HuH-7.5 (cell line): Measurements from ENCODE around the gene RNASEH2C.
"Not testable (repeated sequence)": the region's sequence is repeated elsewhere in the genome, so short reads cannot be mapped to it uniquely, and the experiment has no call there.

Source experiments
- DNase-seq: peaks from one replicate; pipeline ENCODE4 v3.0.0; 2011; ENCODE audit warnings: low spot score

RNASEH2C gene

DNA sequence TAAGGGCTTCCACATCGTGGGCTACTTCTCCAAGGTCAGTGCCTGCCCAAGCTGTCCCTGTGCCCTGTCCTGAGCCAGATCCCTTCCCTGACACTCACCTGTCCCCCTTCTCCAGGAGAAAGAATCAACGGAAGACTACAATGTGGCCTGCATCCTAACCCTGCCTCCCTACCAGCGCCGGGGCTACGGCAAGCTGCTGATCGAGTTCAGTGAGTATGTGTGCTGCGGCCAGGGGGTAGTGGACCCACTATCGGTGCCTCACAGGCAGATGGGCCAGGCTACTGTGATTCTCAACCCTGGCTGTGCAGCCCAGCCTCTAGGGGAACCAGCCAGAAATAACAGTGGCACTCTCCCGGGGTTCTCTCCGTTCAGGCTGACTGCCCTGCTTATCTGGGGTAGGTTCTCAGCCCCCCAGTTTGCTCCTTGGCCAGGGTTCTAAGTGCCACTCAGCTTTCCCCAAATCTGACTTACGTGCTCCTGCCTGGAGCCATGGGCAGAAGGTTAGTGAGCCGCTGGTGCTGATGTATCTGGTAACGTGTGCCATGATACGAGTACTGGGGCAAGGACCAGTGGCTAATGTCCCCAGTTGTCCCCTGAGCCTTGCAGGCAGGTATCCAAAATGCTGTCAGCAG lies 3.7 kb downstream of the RNASEH2C start:
- DNase-seq = no peak

DNA sequence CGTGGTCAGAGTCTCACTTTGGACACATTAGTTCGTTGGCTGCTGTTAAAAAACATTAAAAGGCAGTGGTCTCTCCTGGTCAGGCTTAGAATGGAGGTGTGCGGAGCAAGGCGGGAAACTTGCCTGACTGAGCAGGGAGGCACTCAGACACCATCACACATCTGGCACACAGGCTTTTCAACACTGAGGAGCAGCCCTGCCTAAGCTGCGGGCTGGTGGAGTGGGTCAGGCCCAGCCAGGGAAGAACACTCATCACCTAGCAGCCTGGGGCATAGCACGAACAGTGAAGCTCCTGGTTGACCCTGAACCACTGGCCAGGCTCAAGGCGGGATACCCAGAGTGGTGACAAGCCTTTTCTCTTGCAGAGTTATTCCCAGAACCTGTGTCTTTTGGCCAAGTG lies 4.3 kb downstream of the RNASEH2C start:
- DNase-seq = no peak

DNA sequence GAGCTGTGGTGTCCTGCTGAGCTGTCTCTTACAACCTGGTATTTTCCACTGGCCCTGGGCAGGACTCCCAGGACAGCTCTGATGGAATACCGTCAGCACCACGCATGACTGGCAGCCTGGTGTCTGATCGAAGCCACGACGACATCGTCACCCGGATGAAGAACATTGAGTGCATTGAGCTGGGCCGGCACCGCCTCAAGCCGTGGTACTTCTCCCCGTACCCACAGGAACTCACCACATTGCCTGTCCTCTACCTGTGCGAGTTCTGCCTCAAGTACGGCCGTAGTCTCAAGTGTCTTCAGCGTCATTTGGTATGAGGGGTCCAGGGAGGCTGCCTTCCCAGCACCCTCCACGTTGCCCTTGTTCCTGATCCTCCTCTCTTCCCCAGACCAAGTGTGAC lies 6.2 kb downstream of the RNASEH2C start:
- no peak for DNase-seq

DNA sequence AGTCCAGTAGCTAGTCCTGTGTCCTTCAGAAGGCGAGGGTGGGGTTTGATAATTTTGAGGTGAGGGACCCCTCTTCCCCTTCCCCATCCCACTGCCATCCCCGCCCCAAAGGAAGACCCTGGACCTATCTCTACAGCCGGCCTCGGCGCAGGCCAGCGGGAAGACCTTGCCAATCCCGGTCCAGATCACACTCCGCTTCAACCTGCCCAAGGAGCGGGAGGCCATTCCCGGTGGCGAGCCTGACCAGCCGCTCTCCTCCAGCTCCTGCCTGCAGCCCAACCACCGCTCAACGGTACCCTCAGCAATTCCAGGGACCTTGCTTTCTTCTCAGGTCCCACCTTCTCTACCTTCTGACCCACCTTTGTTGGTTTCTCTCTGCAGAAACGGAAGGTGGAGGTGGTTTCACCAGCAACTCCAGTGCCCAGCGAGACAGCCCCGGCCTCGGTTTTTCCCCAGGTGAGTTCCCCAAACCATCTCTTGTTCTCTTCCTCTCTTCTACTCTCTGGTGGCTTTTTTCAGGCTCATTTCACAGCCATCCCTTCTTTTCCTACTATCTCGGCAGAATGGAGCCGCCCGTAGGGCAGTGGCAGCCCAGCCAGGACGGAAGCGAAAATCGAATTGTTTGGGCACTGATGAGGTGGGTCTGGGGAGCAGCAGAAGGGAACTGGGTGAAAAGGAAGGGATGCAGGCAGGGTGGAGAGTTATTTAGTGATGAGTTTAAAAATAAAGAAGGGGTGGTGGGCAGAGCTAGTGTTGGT lies 7.2 kb downstream of the RNASEH2C start:
- no peak for DNase-seq

DNA sequence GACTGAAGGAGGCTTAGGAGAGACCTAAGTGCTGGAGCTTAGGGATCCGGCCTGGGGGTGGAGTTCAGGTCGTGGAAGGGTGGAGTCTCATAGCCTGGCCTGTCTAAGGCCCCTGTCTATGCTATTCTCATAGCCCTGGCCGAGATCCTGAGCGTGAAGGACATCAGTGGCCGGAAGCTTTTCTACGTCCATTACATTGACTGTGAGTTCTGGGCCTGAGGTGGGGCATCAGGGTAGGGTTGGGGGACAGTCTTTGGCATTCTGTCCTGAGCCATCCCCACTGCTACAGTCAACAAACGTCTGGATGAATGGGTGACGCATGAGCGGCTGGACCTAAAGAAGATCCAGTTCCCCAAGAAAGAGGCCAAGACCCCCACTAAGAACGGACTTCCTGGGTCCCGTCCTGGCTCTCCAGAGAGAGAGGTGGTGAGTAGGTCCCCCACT lies 7.9 kb downstream of the RNASEH2C start:
- no peak for DNase-seq

DNA sequence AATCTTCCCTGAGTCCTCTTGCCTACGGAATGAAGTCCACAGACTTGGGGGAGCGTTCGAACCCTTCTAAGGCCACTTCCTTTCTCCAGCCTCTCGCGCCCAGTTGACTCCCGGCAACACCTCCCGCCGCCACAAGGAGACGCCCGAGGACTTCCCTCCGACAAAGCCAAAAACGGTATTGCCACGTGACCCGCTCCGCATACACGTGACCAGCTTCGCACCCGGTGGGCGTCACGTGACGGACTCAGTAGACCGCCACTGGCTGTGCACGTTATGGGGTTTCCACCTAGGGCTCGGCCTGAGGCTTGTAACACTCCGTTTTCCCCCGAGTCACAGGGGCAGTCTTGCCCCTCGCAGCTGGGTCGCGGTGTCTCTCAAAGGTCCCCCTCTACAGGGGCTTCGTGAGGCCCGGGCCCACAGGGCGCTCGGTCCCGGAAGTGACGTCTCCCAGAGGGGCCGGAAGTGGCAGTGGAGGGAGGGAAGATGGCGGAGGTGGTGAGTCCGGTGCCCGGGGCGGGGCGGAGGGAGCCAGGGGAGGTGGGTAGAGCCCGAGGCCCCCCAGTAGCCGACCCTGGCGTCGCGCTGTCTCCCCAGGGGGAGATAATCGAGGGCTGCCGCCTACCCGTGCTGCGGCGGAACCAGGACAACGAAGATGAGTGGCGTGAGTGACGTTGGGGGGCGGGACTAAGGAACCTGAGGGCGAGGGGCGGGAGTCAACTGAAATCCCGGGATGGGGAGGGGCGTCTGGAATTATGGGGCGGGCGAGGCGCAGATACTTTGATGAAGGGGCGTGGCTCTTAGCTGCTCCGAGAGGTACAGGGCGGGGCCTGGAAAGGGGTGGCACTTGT lies 8.6 kb downstream of the RNASEH2C start, which contains the start of gene KAT5:
Gene KAT5, plus strand, starts transcription at position 468 of the 848 bp plus-strand sequence. Its CDS starts 16 bp downstream, at position 484.
- peak; percentile 85 for DNase-seq

DNA sequence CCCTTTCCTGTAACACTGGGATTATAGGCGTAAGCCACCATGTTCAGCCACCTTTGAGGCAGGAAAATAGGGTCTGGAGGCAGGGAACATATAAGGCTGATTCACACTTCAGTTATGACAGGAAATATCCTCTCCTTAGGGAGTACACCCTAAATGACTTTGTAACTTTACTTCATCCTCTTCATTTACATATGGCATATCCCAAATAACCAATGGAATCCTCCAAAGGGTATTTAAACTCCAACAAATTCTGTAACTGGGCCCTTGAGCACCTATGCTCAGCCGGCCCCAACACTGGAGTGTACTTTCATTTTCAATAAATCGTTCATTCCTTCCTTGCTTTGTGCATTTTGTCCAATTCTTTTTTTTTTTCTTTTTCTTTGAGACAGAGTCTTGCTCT lies 10.2 kb downstream of the RNASEH2C start:
- DNase-seq = no peak

DNA sequence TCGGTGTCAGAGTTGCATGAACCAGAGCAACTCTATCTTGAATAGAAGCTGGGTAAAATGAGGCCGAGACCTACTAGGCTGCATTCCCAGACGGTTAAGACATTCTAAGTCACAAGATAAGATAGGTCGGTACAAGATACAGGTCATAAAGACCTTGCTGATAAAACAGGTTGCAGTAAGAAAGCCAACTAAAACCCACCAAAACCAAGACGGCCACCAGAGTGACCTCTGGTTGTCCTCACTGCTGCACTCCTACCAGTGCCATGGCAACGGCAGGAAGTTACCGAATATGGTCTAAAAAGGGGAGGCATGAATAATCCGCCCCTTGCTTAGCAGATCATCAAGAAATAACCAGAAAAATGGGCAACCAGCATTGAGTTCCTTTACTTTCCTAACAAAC lies 10.9 kb downstream of the RNASEH2C start:
- DNase-seq = no peak

DNA sequence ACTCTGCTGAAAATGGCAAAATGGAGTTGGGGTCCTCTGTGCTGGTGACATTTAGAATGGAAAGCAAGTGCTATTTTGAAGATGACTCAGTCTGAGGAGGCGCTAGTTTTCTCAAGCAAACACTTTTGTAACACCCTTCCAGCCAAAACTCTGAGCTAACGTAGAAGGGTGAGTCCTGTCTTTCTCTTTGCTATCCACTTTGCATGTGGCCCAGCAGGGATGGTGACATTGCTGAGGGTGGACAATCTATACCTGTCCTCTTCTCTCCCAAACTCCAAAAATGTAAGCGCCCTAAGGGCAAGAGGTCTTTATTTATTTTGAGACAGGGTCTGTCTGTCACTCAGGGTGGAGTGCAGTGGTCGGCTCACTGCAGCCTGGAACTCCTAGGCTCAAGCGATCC lies 12.1 kb downstream of the RNASEH2C start:
- DNase-seq = no peak

DNA sequence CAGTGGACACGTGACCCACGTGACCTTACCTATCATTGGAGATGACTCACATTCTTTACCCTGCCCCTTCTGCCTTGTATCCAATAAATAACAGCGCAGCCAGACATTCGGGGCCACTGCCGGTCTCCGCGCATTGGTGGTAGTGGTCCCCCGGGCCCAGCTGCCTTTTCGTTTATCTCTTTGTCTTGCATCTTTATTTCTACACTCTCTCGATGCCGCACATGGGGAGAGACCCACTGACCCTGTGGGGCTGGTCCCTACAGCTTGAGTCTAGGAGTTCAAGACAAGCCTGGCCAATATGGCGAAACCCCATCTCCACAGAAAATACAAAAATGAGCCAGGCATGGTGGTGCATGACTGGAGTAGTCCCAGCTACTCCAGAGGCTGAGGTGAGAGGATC lies 13.6 kb downstream of the RNASEH2C start:
- not testable (repeated sequence) for DNase-seq

DNA sequence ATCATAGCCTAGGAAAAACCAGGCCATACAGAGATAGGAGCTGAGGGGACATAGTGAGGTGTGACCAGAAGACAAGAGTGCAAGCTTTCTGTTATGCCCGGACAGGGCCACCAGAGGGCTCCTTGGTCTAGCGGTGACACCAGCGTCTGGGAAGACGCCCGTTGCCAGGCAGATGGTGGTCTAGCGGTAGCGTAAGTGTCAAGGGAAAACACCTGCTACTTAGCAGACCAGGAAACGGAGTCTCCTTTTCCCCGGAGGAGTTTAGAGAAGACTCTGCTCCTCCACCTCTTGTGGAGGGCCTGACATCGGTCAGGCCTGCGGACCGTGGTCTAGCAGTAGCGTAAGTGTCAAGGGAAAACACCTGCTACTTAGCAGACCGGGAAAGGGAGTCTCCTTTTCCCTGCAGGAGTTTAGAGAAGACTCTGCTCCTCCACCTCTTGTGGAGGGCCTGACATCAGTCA lies 14.3 kb downstream of the RNASEH2C start:
- DNase-seq = not testable (repeated sequence)

DNA sequence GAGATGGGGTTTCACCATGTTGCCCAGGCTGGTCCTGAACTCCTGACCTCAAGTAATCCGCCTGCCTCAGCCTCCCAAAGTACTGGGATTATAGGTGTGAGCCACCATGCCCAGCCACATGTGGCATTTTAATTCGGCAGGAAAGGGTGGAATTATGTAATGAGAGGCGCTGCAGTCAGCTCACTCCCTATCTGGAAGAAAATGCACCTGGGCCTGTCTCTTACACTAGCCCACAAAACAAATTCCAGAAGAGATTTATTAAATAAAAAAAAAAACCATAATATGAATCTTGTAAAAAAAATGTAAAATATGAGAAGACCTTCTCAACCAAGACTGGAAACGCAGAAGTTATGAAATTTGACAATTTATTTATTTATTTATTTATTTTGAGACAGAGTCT lies 16.8 kb downstream of the RNASEH2C start:
- no peak for DNase-seq

DNA sequence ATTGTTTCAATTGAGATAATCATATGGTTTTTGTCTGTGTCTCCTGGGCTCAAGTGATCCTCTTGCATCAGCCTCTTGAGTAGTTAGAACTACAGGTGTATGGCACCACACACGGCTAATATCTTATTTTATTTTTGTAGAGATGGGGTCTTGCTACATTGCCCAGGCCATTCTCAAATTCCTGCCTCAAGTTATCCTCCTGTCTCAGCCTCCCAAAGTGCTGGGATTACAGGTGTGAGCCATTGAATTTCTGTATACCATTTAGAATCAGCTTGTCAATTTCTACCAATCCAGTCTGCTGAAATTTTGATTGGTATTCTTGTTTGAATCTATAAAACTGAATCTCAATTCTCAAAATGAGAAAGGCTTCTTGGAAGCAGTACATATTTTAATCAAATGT lies 18.9 kb downstream of the RNASEH2C start:
- no peak for DNase-seq

DNA sequence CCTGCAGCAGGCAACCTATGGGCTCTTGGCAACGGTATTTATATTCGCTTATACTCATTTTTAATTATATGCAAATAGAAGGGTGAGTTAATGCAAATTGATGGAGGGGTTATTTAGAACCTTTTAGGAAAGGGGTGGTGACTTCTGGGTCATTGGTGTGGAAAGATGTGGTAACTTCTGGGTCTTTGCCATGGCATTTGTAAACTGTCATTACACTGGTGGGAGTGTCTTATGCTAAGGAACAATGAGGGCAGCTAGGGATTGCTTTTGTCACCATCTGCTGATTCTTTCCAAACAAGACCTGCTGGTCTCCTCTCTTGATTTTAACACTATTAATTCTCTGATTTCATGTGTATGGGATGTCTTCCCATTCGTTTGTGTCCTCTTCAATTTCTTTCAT lies 20.2 kb downstream of the RNASEH2C start:
- DNase-seq = no peak

DNA sequence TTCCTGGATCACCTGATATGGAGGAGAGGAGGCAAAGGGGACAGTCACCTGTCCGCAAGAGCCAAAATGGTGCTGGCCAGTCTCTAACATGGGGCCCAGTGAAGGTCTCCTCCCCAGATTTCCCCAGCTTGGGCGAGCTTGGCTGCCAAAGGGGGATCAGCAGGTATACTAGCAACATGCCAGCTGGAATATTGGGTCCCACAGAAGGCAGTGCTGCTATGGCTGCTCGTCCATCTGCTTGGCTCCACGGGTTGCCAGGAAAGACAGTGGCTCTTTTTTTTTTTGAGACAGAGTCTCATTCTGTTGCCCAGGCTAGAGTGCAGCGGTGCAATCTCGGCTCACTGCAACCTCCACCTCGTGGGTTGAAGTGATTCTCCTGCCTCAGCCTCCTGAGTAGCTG lies 21.3 kb downstream of the RNASEH2C start:
- DNase-seq = no peak

DNA sequence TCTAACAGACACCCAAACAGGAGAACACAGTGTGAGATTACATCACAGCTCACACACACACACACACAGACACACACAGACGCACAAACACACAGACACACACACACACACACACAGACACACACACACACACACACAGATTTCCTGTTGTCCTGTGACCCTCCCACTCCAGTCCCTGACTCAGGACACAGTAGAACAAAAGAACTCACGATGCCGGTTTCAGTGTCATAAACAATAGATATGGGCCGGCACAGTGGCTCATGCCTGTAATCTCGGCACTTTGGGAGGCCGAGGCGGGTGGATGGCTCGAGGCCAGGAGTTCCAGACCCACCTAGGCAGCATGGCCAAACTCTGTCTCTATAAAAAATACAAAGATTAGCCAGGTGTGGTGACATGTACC lies 22.4 kb downstream of the RNASEH2C start:
- DNase-seq = no peak

DNA sequence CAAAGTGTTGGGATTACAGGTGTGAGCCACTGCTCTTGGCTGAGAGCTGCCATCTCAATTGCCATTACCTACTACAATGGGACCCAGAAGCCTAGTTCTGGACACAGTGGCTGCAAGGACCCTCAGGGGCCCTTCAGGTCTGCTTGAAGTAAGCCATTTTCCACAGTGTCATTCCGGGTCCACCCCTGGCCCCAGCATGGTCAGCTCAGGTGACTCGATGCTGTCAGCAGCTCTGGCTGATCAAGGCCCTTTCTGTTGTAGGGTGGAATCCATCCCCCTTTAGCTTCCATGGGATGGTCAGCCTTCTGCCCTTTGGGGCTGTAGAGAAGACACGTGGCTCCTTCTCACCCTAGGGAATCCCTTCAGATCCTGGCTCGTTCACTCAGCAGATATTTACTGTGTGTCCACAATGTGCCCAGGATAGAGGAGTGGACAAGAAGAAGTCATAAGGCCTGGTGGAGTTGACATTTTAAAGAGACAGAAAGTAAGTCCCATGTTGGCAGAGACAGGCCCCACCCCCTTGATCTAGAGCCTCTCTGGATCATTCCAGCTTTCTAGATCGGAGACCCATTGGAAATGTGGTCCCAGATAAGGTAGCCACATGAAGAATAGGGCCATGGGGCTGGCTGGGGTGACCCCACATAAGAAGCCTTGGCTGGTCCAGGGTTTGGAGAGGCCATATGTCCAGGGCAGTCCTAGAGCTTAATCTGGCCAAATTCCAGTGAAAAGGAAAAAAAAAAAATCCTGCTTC lies 23.6 kb downstream of the RNASEH2C start:
- no peak for DNase-seq

DNA sequence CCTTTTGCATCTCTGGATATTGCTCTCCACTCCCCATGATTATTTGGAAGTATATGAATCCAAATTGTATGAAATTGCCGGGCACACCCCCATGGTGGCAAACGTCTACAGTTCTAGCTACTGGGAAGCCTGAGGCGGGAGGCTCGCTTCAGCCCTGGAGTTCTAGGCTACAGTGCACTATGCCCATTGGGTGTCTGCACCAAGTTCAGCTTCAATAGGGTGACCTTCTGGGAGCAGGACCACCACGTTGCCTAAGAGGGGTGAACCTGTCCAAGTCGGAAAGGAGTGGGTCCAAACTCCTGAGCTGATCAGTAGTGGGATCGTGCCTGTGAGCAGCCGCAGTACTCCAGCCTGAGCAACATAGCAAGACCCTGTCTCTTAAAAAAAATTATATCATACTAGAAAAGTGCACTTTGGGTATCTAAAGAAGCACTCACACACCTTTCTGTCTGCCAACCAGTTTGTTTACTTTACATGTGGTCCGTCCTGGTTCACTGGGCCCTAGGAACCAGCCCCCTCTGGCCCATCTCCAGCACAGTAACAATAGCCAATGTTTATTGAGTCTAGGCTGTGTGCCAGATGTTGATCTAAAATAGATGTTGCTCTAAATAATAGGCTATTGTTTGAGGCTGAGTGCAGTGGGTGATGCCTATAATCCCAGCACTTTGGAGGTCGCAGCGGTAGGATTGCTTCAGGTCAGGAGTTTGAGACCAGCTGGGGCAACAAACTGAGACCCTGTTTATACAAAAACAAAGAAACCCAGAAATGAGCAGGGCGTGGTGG lies 24.9 kb downstream of the RNASEH2C start:
- DNase-seq = no peak

DNA sequence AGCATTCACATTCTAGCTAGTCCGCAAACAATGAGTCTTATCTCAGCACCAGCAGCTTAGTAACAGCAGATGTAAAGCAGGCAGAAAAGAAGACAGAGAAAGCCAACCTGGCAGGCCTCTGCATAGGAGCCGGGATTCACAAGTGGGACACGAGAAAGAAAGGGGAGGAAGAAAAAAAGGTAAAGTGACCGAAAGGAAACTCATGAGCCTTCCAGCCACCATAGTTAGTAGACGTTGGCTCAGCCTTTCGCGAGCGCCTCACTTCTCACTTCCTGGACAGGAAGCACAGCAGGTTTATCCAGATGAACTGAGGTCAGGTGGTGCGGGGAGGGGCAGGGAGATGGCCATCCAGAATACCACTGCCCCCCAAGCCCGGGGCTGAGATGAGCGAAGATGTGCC lies 28.2 kb downstream of the RNASEH2C start:
- no peak for DNase-seq

DNA sequence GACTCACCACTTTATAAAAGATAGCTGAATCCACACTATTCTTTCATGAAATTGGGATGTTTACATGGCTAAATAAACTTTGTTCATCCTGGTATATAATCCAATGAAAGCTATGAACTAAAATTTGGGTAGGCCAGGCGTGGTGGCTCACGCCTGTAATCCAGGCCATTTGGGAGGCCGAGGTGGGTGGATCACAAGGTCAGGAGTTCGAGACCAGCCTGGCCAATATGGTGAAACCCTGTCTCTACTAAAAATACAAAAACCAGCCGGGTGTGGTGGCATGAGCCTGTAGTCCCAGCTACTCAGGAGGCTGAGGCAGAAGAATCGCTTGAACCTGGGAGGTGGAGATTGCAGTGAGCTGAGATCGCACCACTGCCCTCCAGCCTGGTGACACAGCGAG lies 28.8 kb downstream of the RNASEH2C start:
- not testable (repeated sequence) for DNase-seq

DNA sequence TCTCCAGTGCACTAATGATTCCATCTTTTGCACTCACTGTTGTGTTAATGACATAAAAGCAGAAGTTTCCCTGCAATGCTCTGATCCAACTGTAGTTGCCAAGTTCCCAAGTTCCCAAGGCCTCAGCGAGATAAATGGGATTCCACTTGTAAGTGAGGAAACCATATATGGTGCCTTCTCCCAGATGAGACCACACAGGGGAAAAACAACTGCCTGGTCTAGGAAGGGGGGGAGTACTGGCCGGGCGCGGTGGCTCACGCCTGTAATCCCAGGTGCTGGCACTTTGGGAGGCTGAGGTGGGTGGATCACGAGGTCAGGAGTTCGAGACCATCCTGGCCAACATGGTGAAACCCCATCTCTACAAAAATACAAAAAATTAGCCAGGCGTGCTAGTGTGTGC lies 34.6 kb downstream of the RNASEH2C start:
- DNase-seq = no peak
